HCT116 (cell line): ENCODE measurements around the gene C2orf76. TPM values are rescaled to one million over a fixed set of nuclear protein-coding genes. Genes with fewer than 3 reads are reported as not detected.

Experiments
- ATAC-seq: fragments of 200-7000 bp; cut with Tn5 transposase; 2 replicates; pipeline ENCODE4 v1.9.1; 2020; ENCODE audit warnings: mild to moderate bottlenecking, moderate library complexity
- BruUV-seq: library from RNA; stranded (reverse); fragments of 400-500 nt; replicated peaks from 2 replicates; lab custom pipeline; 2021; lab: Mats Ljungman, UMichigan
- CTCF ChIA-PET: fragments of 300-600 bp; sonication (Branson Sonifier 250); formaldehyde crosslinking; loops from one replicate; lab custom pipeline; 2021; ENCODE audit warnings: antibody characterized with exemption; lab: Charles Lee
- POLR2A ChIA-PET: fragments of 300-600, 350-600 bp; sonication (Branson Sonifier 250); formaldehyde crosslinking; loops from one replicate; lab custom pipeline; 2021; ENCODE audit warnings: antibody characterized with exemption; lab: Charles Lee
- RAD21 ChIA-PET, 2 experiments: fragments of 300-600 bp; sonication (Branson Sonifier 250); formaldehyde crosslinking; loops; one replicate each; lab custom pipeline; 2023; ENCODE audit warnings: low total read pairs in 2 of 2; ENCODE audit not compliant: uncharacterized antibody in 2 of 2, unreplicated experiment in 2 of 2, low non-redundant PET in 1 of 2; lab: Charles Lee
- DNase-seq: peaks from one replicate; pipeline ENCODE4 v3.0.0-alpha.2; 2010; ENCODE audit warnings: low read depth, low spot score
- H2AFZ ChIP-seq: fragments of 200-600 bp; shearing (Covaris generic), sonication (generic); 2 replicates; pipeline ENCODE4 v1.6.1; 2017; ENCODE audit warnings: low read depth, mixed run types, mixed read lengths, antibody characterized with exemption, low read length; ENCODE audit not compliant: poor library complexity, severe bottlenecking
- H3K27ac ChIP-seq: 2 replicates; pipeline ENCODE4 v1.5.1; 2012; ENCODE audit warnings: low read depth, low read length
- H3K27me3 ChIP-seq: fragments of 200-600 bp; sonication (generic); 2 replicates; pipeline ENCODE4 v1.6.1; 2016; ENCODE audit warnings: mixed run types, low read length, mixed read lengths; ENCODE audit not compliant: insufficient read depth
- H3K36me3 ChIP-seq, 2 experiments: fragments of 200-500 bp in 1 of 2; fragments of 200-600 bp in 1 of 2; sonication (Bioruptor generic) in 1 of 2; sonication (generic) in 1 of 2; 2 replicates each; pipeline versions ENCODE4 v1.5.1 to v1.6.1; 2014 to 2016; ENCODE audit warnings: low read length in 2 of 2, inconsistent platforms in 1 of 2, mixed read lengths in 1 of 2, mixed run types in 1 of 2; ENCODE audit not compliant: insufficient read depth in 2 of 2, control insufficient read depth in 1 of 2
- H3K4me1 ChIP-seq, 2 experiments: fragments of 200-600 bp in 1 of 2; sonication (generic) in 1 of 2; 2 replicates each; pipeline versions ENCODE4 v1.5.1 to v1.6.1; 2012 to 2017; ENCODE audit warnings: low read length in 2 of 2, inconsistent platforms in 1 of 2, mild to moderate bottlenecking in 1 of 2, mixed read lengths in 1 of 2, mixed run types in 1 of 2, moderate library complexity in 1 of 2; ENCODE audit not compliant: insufficient read depth in 2 of 2, control insufficient read depth in 1 of 2
- H3K4me2 ChIP-seq: fragments of 200-600 bp; sonication (generic); 2 replicates; pipeline ENCODE4 v1.6.1; 2017; ENCODE audit warnings: mixed run types, low read length, mixed read lengths
- H3K4me3 ChIP-seq, 2 experiments: fragments of 200-600 bp in 1 of 2; sonication (generic) in 1 of 2; replicated peaks in 1 of 2; 2 replicates each; pipeline ENCODE4 v1.5.1; 2011 to 2016; ENCODE audit warnings: low read length in 2 of 2, control low read depth in 1 of 2, low read depth in 1 of 2, mild to moderate bottlenecking in 1 of 2, mixed read lengths in 1 of 2, mixed run types in 1 of 2
- H3K79me2 ChIP-seq: fragments of 200-600 bp; sonication (generic); 2 replicates; pipeline ENCODE4 v1.6.1; 2017; ENCODE audit warnings: mild to moderate bottlenecking, mixed run types, low read length, moderate library complexity, mixed read lengths; ENCODE audit not compliant: insufficient read depth
- H3K9ac ChIP-seq: fragments of 200-600 bp; sonication (generic); 2 replicates; pipeline ENCODE4 v1.6.1; 2016; ENCODE audit warnings: low read length, mixed read lengths
- H3K9me2 ChIP-seq: fragments of 200-600 bp; sonication (generic), shearing (Covaris generic); 2 replicates; pipeline ENCODE4 v1.6.1; 2017; ENCODE audit warnings: mixed run types, mild to moderate bottlenecking, moderate library complexity; ENCODE audit not compliant: insufficient read depth
- H3K9me3 ChIP-seq, 2 experiments: fragments of 200-500 bp in 1 of 2; fragments of 200-600 bp in 1 of 2; sonication (Bioruptor generic) in 1 of 2; sonication (generic) in 1 of 2; 2 replicates each; pipeline ENCODE4 v1.6.1; 2014 to 2017; ENCODE audit warnings: low read length in 2 of 2, mixed read lengths in 2 of 2, inconsistent platforms in 1 of 2, low read depth in 1 of 2, mild to moderate bottlenecking in 1 of 2, mixed run types in 1 of 2, moderate library complexity in 1 of 2; ENCODE audit not compliant: control insufficient read depth in 1 of 2, insufficient read depth in 1 of 2
- H4K20me1 ChIP-seq: fragments of 200-600 bp; sonication (generic), shearing (Covaris generic); 2 replicates; pipeline ENCODE4 v1.6.1; 2017; ENCODE audit warnings: mixed run types, mild to moderate bottlenecking, moderate library complexity; ENCODE audit not compliant: insufficient read depth
- CEBPB ChIP-seq: IDR thresholded peaks from 2 replicates; pipeline ENCODE4 v1.6.1; 2012; ENCODE audit warnings: low read depth
- EGR1 ChIP-seq: IDR thresholded peaks from 2 replicates; pipeline ENCODE4 v1.6.1; 2012; ENCODE audit warnings: low read depth
- ELF1 ChIP-seq: IDR thresholded peaks from 2 replicates; pipeline ENCODE4 v1.6.1; 2012; ENCODE audit warnings: low read depth, borderline replicate concordance
- EZH2 ChIP-seq: fragments of 200-600 bp; sonication (generic); IDR thresholded peaks from 2 replicates; pipeline ENCODE4 v1.6.1; 2017; ENCODE audit warnings: antibody characterized with exemption, mixed run types
- EZH2phosphoT487 ChIP-seq: fragments of 200-600 bp; IDR thresholded peaks from 2 replicates; pipeline ENCODE4 v1.6.1; 2018; ENCODE audit warnings: antibody characterized with exemption, borderline replicate concordance
- POLR2AphosphoS5 ChIP-seq: IDR thresholded peaks from 2 replicates; pipeline ENCODE4 v1.6.1; 2011; ENCODE audit warnings: mild to moderate bottlenecking, low read depth, low read length, moderate library complexity
- RAD21 ChIP-seq: IDR thresholded peaks from 2 replicates; pipeline ENCODE4 v1.6.1; 2012; ENCODE audit warnings: low read depth, mild to moderate bottlenecking
- SIN3A ChIP-seq: IDR thresholded peaks from 2 replicates; pipeline ENCODE4 v1.6.1; 2012; ENCODE audit warnings: low read depth
- SRF ChIP-seq: IDR thresholded peaks from 2 replicates; pipeline ENCODE4 v1.6.1; 2012; ENCODE audit warnings: low read depth
- YY1 ChIP-seq: IDR thresholded peaks from 2 replicates; pipeline ENCODE4 v1.6.1; 2011; ENCODE audit warnings: low read length, low read depth, moderate library complexity, mild to moderate bottlenecking; ENCODE audit not compliant: insufficient replicate concordance; ENCODE audit errors: extremely low read depth
- ZNF274 ChIP-seq: fragments of 200-500 bp; sonication (Bioruptor generic); IDR thresholded peaks from 2 replicates; pipeline ENCODE4 v1.6.1; 2014; ENCODE audit warnings: mild to moderate bottlenecking, low read depth, low read length, inconsistent platforms
- intact Hi-C: fragments of 100-400 bp; cut with micrococcal nuclease; formaldehyde crosslinking; loops from 2 replicates; pipeline ENCODE4 v1.10.0; 2022
- total RNA-seq: library from RNA; stranded (reverse); gene quantifications from one replicate; pipeline ENCODE4 v1.2.1, GENCODE V29; 2021; ENCODE audit not compliant: unreplicated experiment
- TF ChIP-seq, protein P1 (sequence below), 3 experiments: fragments of 200-600 bp in 1 of 3; sonication (generic) in 1 of 3; IDR thresholded peaks in 2 of 3; conservative IDR thresholded peaks in 1 of 3; 2 replicates each; pipeline ENCODE4 v1.5.1; 2012 to 2017; ENCODE audit warnings: low read depth in 2 of 3, low read length in 2 of 3, antibody characterized with exemption in 1 of 3, borderline replicate concordance in 1 of 3, control low read depth in 1 of 3, mild to moderate bottlenecking in 1 of 3, mixed read lengths in 1 of 3, mixed run types in 1 of 3, moderate library complexity in 1 of 3; ENCODE audit not compliant: insufficient read depth in 1 of 3
- TF ChIP-seq, protein P2 (sequence below): IDR thresholded peaks from 2 replicates; pipeline ENCODE4 v1.6.1; 2012
- TF ChIP-seq, protein P3 (sequence below): IDR thresholded peaks from 2 replicates; pipeline ENCODE4 v1.6.1; 2011; ENCODE audit warnings: mild to moderate bottlenecking, low read length, moderate library complexity; ENCODE audit not compliant: insufficient replicate concordance; ENCODE audit errors: extremely low read depth
- TF ChIP-seq, protein P4 (sequence below): IDR thresholded peaks from 2 replicates; pipeline ENCODE4 v1.6.1; 2012; ENCODE audit warnings: low read depth
- TF ChIP-seq, protein P5 (sequence below): IDR thresholded peaks from 2 replicates; pipeline ENCODE4 v1.6.1; 2012

C2orf76 gene
- total RNA-seq, 1 experiment from 2014 or later, result 10.5 TPM

DNA sequence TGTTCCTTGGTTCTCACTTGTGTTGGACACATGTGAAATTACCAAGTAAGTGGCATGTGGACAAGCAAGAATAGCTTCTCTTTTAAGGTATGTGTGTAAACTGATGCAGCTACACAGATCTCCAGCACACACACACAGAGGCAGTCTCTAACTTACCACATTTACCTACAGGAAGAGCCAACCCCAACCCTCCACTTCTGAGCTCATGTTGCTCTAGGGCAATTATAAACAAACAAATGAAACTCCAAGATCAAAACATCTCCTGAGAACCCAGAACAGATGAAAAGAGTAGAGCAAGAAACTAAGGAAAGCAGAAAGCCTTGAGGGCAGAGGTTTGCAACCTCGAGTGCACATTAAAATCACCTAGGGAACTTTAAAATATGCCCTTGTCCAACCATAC lies 49.0 kb upstream of the C2orf76 start:
- H3K9me3 ChIP-seq, result no peaks in the 10 kb centered on the region
- no peak overlapping the region for H2AFZ ChIP-seq
- ATAC-seq (no peak), DNase-seq (no peak)
- H3K4me3 ChIP-seq, result no peak overlapping the region
- H3K27me3 ChIP-seq, result no peaks in the 10 kb centered on the region
- TF ChIP-seq, protein P1, sequence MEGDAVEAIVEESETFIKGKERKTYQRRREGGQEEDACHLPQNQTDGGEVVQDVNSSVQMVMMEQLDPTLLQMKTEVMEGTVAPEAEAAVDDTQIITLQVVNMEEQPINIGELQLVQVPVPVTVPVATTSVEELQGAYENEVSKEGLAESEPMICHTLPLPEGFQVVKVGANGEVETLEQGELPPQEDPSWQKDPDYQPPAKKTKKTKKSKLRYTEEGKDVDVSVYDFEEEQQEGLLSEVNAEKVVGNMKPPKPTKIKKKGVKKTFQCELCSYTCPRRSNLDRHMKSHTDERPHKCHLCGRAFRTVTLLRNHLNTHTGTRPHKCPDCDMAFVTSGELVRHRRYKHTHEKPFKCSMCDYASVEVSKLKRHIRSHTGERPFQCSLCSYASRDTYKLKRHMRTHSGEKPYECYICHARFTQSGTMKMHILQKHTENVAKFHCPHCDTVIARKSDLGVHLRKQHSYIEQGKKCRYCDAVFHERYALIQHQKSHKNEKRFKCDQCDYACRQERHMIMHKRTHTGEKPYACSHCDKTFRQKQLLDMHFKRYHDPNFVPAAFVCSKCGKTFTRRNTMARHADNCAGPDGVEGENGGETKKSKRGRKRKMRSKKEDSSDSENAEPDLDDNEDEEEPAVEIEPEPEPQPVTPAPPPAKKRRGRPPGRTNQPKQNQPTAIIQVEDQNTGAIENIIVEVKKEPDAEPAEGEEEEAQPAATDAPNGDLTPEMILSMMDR (IDR thresholded peaks at IDR 0.05 in 2 of 3, conservative IDR thresholded peaks at IDR 0.05 in 1 of 3; ENCODE audit: borderline replicate concordance in 1 of 3, insufficient read depth in 1 of 3, low read depth in 2 of 3, low read length in 2 of 3), result no peak
- TF ChIP-seq ZNF274, result no peak
- TF ChIP-seq POLR2AphosphoS5, result no peak
- TF ChIP-seq SIN3A, result no peak
- TF ChIP-seq SRF, result no peak
- TF ChIP-seq ELF1, result no peak
- no peak for TF ChIP-seq EZH2
- no peak for TF ChIP-seq CEBPB
- TF ChIP-seq, protein P2, sequence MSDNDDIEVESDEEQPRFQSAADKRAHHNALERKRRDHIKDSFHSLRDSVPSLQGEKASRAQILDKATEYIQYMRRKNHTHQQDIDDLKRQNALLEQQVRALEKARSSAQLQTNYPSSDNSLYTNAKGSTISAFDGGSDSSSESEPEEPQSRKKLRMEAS, result no peak
- TF ChIP-seq YY1, result no peak
- TF ChIP-seq, protein P3, sequence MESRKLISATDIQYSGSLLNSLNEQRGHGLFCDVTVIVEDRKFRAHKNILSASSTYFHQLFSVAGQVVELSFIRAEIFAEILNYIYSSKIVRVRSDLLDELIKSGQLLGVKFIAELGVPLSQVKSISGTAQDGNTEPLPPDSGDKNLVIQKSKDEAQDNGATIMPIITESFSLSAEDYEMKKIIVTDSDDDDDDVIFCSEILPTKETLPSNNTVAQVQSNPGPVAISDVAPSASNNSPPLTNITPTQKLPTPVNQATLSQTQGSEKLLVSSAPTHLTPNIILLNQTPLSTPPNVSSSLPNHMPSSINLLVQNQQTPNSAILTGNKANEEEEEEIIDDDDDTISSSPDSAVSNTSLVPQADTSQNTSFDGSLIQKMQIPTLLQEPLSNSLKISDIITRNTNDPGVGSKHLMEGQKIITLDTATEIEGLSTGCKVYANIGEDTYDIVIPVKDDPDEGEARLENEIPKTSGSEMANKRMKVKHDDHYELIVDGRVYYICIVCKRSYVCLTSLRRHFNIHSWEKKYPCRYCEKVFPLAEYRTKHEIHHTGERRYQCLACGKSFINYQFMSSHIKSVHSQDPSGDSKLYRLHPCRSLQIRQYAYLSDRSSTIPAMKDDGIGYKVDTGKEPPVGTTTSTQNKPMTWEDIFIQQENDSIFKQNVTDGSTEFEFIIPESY, result no peak
- no peak for TF ChIP-seq EZH2phosphoT487
- no peak for TF ChIP-seq EGR1
- TF ChIP-seq, protein P4, sequence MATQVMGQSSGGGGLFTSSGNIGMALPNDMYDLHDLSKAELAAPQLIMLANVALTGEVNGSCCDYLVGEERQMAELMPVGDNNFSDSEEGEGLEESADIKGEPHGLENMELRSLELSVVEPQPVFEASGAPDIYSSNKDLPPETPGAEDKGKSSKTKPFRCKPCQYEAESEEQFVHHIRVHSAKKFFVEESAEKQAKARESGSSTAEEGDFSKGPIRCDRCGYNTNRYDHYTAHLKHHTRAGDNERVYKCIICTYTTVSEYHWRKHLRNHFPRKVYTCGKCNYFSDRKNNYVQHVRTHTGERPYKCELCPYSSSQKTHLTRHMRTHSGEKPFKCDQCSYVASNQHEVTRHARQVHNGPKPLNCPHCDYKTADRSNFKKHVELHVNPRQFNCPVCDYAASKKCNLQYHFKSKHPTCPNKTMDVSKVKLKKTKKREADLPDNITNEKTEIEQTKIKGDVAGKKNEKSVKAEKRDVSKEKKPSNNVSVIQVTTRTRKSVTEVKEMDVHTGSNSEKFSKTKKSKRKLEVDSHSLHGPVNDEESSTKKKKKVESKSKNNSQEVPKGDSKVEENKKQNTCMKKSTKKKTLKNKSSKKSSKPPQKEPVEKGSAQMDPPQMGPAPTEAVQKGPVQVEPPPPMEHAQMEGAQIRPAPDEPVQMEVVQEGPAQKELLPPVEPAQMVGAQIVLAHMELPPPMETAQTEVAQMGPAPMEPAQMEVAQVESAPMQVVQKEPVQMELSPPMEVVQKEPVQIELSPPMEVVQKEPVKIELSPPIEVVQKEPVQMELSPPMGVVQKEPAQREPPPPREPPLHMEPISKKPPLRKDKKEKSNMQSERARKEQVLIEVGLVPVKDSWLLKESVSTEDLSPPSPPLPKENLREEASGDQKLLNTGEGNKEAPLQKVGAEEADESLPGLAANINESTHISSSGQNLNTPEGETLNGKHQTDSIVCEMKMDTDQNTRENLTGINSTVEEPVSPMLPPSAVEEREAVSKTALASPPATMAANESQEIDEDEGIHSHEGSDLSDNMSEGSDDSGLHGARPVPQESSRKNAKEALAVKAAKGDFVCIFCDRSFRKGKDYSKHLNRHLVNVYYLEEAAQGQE, result no peak
- no peak for TF ChIP-seq RAD21
- TF ChIP-seq, protein P5, sequence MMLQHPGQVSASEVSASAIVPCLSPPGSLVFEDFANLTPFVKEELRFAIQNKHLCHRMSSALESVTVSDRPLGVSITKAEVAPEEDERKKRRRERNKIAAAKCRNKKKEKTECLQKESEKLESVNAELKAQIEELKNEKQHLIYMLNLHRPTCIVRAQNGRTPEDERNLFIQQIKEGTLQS, result no peak
- POLR2A ChIA-PET, result no interaction called here
- intact Hi-C loops, result no loop called here
- CTCF ChIA-PET, result interaction anchor here (2.4 kb wide), 1 partner anchor 61 kb away, joined by 9 read pairs; no protein-coding TSS in a partner anchor
- no peaks in the 10 kb centered on the region for H3K79me2 ChIP-seq
- H3K36me3 ChIP-seq, result no peaks in the 10 kb centered on the region
- no peaks in the 10 kb centered on the region for H3K4me1 ChIP-seq
- H3K9me2 ChIP-seq, result no peaks in the 10 kb centered on the region
- H3K4me2 ChIP-seq, result no peak overlapping the region
- no peak overlapping the region for H3K9ac ChIP-seq
- RAD21 ChIA-PET, result no interaction called here
- BruUV-seq, result no TSS peak
- H3K27ac ChIP-seq, result no peak overlapping the region
- no peaks in the 10 kb centered on the region for H4K20me1 ChIP-seq
